ENCODE measurements around the gene KCNK18.

The KCNK18 gene

GRCh38 chr10:117242463-117242832, 45.2 kb downstream of the KCNK18 start:
- no peak overlapping the region for H3K4me3 ChIP-seq (ENCODE audit: low read length)
- DNase-seq (ENCODE audit: low read depth, low spot score): no peak

- peak overlapping the region; percentile 27 for H3K4me3 ChIP-seq (ENCODE audit: low read length)
- DNase-seq (ENCODE audit: low read depth, low spot score): peak; percentile 86
Observed at GRCh38 chr10:117246997-117247671, 49.8 kb downstream of the KCNK18 start.

- peak; percentile 41 for DNase-seq (ENCODE audit: low read depth, low spot score)
- H3K4me3 ChIP-seq (ENCODE audit: low read length): peak overlapping the region; percentile 27
Observed at GRCh38 chr10:117248750-117249465, 51.6 kb downstream of the KCNK18 start.

DNA sequence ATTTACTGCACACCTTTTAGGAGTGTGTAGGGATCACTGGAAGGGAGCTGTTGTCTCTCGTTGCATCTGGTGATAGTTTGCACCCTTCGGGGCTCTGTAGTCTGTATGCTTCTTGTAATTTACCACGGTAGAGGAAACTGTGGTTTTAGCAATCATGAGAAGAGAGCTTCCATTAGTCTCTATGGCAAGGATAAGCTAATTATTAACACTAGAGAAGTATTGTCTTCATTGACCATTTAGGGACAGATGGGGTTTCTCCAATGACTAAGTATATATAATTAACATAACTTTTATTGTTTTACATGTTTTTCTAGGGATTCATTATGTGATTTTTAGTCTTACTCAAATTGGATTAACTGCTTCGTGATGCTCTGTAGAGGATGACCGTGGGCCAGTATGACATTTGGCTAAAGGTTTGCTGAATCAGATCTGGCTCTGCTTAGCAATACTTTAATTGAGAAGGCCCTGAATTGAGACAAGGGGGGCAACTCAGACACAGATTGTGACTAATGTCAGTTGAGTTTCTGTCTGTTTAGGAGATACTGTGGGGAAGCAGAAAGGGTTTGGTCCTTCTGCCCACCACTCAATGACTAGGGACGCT, 52.3 kb downstream of the KCNK18 start:
- peak; percentile 75 for DNase-seq (ENCODE audit: low read depth, low spot score)
- peak overlapping the region; percentile 27 for H3K4me3 ChIP-seq (ENCODE audit: low read length)

- peak; percentile 70 for DNase-seq (ENCODE audit: low read depth, low spot score)
- no peak overlapping the region for H3K4me3 ChIP-seq (ENCODE audit: low read length)
Observed at GRCh38 chr10:117250411-117250810, 53.1 kb downstream of the KCNK18 start.

DNA sequence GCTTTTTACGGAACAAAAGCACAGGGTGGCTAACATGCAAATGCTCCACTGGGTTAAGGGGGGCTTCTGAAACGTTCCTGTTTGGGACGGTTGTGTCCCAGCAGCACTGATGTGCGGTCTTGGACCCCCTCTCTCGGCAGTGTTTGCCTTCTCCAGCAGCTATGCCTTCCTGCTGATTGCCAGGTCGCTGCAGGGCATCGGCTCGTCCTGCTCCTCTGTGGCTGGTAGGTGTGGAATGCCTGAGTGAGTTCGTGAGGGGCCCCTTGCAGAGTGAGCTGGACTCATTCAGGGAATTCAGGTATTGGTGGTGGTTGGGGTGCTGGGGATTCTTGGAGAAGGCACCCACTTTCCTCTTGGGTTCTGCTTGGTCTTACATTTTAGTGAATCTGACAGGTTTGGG, 56.6 kb downstream of the KCNK18 start:
- H3K4me3 ChIP-seq (ENCODE audit: low read length): no peak overlapping the region
- DNase-seq (ENCODE audit: low read depth, low spot score): no peak

DNA sequence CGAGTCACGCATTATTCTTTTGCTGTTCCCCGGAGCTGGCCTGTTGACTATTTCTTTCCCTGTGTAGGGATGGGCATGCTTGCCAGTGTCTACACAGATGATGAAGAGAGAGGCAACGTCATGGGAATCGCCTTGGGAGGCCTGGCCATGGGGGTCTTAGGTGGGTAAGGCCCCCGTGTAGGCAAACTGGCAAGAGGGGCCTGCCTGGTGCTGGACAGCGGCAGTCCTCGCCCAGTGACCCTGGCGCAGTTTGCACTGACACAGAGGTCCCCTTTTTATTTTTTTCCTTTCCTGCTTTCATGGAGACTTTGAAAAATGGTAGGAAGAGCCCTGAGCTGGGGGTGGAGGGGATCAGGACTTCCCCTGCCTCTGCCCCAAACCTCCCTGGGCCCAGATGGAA, 57.0 kb downstream of the KCNK18 start:
- H3K4me3 ChIP-seq (ENCODE audit: low read length): no peak overlapping the region
- DNase-seq (ENCODE audit: low read depth, low spot score): no peak

DNA sequence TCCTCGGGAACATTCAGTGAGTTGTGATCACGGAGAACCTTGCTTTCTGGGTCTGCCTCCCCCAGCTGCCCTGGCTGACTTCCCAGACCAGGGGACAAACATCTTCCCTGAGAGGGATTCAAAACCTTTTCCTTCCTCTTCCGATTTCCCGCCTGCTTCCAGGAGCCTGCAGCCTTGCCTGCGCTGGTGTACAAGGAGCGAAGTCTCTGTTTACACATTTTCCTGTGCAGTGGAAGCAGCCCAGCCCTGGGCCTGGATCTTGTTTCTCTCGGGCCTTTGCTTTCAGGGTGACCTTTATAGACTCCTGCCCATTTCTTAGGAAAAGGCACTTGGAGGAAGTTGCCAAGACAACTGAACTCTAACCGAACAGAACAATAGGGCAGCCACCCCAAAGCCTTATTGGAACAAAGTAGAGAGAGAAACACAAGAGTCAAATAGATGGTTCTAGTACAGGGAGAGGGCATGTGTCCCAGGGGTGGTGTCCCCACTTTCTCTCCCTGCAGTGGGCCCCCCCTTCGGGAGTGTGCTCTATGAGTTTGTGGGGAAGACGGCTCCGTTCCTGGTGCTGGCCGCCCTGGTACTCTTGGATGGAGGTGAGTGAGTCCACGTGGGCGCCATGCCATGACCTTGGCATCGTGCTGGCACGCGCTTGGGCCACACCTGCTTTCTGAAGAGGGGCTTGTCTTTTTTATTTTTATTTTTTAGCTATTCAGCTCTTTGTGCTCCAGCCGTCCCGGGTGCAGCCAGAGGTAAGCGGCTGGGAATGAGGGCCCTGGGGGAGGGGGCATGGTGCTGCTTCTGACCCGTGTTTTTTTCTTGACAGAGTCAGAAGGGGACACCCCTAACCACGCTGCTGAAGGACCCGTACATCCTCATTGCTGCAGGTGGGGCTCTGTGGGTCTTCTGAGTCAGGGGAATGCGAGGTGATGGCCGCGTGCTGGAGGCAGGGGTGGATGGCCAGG, 57.8 kb downstream of the KCNK18 start:
- DNase-seq (ENCODE audit: low read depth, low spot score): no peak
- no peak overlapping the region for H3K4me3 ChIP-seq (ENCODE audit: low read length)

DNA sequence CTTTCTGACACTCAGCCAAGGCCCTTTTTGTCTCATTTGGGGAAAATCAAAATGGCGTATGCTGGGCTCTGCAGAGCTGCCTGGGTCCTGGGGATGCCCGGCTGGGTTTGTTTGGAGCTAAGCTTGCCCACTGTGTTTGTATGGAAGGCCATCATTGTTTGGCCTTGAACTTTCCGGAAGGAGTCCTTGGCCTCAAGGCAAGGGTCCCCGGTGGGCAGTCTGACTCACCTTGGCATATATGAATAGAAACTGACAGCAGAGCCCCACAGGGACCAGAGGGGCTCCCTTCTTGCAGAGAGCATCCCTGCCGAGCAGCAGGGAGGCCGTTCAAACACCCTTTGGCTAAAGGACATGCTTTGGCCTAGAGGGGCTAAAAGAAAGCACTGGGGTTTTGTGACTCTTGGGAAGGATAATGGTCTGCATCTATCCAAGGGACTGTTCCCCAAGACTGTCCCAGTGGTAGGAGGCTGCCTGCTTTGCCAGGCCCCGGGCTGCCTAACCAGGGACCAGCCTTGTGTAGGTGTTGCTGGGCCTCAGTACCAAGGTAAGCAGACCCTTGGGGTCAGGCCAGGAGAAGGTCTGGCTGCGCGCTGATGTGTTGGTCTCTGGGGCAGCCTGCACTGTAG, 58.7 kb downstream of the KCNK18 start:
- no peak overlapping the region for H3K4me3 ChIP-seq (ENCODE audit: low read length)
- no peak for DNase-seq (ENCODE audit: low read depth, low spot score)

- no peak for DNase-seq (ENCODE audit: low read depth, low spot score)
- no peak overlapping the region for H3K4me3 ChIP-seq (ENCODE audit: low read length)
Observed at GRCh38 chr10:117256910-117257309, 59.6 kb downstream of the KCNK18 start.

GRCh38 chr10:117257721-117258120, 60.4 kb downstream of the KCNK18 start:
- no peak overlapping the region for H3K4me3 ChIP-seq (ENCODE audit: low read length)
- no peak for DNase-seq (ENCODE audit: low read depth, low spot score)

GRCh38 chr10:117259279-117259678, 62.0 kb downstream of the KCNK18 start:
- H3K4me3 ChIP-seq (ENCODE audit: low read length): no peak overlapping the region
- DNase-seq (ENCODE audit: low read depth, low spot score): no peak

Measured in Jurkat, Clone E6-1 (cell line).